ENCODE measurements around the gene GORASP1. TPM values are rescaled to one million over a fixed set of nuclear protein-coding genes. Genes with fewer than 3 reads are reported as not detected.

The GORASP1 gene
- total and polyA plus RNA-seq, 11 donors = 19.9 to 52.5 (median 42.3) TPM

DNA sequence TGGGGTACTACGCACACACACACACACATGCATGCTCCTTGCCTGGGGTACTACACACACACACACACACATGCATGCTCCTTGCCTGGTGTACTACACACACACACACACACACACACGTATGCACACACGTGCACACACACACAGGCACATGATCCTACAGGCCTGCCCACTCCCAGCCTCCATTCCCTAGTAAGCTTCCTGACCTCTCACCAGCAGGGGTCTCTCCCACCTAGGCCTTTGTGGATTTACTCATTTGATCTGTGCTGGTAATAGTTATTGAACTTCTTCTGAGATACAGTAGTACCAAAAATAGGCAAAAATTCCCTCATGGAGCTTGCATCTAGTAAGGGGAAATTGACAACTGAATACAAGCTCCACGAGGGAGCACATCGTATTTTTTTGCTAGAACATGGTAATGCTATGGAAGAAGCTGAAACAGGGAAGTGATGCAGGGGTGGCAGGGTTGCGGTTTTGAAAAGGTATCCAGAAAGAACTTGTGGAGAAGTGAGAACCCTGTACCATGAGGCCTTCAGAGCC lies 19.2 kb upstream of the GORASP1 start:
- Histone ChIP-seq H3K9me3 (no peaks in the 10 kb centered on the region), H3K36me3 (no peaks in the 10 kb centered on the region), H3K4me1 (peaks cover 0 to 17% (median 3%) of the 10 kb centered on the region in 12 donors), H3K4me3 (no peak overlapping the region), H3K27ac (no peak overlapping the region), H3K27me3 (no peaks in the 10 kb centered on the region)
- intact Hi-C loops (cut with DNase I) = loop anchor here in 8 of 10 donors (1.0 to 5.0 kb wide), 8 partner anchors 61 to 164 kb away; partner anchors contain the start of gene XIRP1 (in 1 of the 8)
- no peak for TF ChIP-seq POLR2A (IDR thresholded peaks at IDR 0.05)
- TF ChIP-seq, protein P1, sequence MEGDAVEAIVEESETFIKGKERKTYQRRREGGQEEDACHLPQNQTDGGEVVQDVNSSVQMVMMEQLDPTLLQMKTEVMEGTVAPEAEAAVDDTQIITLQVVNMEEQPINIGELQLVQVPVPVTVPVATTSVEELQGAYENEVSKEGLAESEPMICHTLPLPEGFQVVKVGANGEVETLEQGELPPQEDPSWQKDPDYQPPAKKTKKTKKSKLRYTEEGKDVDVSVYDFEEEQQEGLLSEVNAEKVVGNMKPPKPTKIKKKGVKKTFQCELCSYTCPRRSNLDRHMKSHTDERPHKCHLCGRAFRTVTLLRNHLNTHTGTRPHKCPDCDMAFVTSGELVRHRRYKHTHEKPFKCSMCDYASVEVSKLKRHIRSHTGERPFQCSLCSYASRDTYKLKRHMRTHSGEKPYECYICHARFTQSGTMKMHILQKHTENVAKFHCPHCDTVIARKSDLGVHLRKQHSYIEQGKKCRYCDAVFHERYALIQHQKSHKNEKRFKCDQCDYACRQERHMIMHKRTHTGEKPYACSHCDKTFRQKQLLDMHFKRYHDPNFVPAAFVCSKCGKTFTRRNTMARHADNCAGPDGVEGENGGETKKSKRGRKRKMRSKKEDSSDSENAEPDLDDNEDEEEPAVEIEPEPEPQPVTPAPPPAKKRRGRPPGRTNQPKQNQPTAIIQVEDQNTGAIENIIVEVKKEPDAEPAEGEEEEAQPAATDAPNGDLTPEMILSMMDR (IDR thresholded peaks at IDR 0.05) = peak; percentile 45 to 77 (median 62)
- 47 to 56% (median 52%) methylated on average over 6 of the region's 6 CpGs for WGBS, 4 donors
- ATAC-seq (peak; percentile 62 to 85 (median 79)), DNase-seq (peak in 2 of 5 donors; percentile 45 to 69)

DNA sequence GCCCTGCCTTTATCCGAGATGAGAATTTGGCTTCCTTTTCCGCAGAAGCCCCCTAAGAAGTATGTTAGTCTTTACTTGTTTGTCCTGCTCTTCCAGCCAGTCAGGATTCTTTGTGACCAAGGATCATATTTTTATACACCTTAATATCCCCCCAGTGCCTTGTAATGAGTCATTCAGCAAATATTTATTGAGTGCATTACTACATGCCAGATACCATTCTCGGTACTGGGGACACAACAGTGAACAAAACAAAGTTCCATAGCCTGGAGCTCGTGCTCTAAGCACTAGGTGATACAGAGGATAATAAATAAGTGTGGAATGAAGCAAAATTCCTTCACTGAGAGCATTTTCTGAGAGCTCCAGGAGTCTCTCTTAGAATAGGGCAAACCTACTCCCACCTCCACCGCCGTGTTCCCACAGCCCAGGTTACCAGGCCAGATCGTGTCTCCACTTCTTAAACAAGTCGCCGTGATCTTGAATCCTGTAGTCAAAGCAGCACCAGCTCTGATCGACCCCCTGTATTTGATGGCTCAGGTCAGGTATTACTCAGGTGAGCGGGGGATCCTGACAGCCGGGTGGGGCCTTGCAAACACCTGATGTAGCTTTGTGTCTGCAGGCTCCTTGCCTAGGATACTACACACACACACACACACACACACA lies 18.5 kb upstream of the GORASP1 start:
- intact Hi-C loops (cut with DNase I) = loop anchor here (1.0 to 5.0 kb wide), 9 partner anchors 61 to 165 kb away; partner anchors contain the start of gene XIRP1 (in 1 of the 10)
- DNase-seq (no peak), ATAC-seq (peak in 2 of 4 donors; percentile 19 to 40)
- peaks cover 0 to 2% (median 0%) of the 10 kb centered on the region in 9 donors for H3K36me3 ChIP-seq
- TF ChIP-seq, protein P1 (IDR thresholded peaks at IDR 0.05) = no peak
- H3K9me3 ChIP-seq = no peaks in the 10 kb centered on the region
- no peak overlapping the region for H3K4me3 ChIP-seq
- no peaks in the 10 kb centered on the region for H3K27me3 ChIP-seq
- H3K4me1 ChIP-seq = peaks cover 0 to 17% (median 3%) of the 10 kb centered on the region in 12 donors
- 65 to 72% (median 70%) methylated on average over 12 of the region's 12 CpGs for WGBS, 4 donors
- no peak overlapping the region for H3K27ac ChIP-seq

DNA sequence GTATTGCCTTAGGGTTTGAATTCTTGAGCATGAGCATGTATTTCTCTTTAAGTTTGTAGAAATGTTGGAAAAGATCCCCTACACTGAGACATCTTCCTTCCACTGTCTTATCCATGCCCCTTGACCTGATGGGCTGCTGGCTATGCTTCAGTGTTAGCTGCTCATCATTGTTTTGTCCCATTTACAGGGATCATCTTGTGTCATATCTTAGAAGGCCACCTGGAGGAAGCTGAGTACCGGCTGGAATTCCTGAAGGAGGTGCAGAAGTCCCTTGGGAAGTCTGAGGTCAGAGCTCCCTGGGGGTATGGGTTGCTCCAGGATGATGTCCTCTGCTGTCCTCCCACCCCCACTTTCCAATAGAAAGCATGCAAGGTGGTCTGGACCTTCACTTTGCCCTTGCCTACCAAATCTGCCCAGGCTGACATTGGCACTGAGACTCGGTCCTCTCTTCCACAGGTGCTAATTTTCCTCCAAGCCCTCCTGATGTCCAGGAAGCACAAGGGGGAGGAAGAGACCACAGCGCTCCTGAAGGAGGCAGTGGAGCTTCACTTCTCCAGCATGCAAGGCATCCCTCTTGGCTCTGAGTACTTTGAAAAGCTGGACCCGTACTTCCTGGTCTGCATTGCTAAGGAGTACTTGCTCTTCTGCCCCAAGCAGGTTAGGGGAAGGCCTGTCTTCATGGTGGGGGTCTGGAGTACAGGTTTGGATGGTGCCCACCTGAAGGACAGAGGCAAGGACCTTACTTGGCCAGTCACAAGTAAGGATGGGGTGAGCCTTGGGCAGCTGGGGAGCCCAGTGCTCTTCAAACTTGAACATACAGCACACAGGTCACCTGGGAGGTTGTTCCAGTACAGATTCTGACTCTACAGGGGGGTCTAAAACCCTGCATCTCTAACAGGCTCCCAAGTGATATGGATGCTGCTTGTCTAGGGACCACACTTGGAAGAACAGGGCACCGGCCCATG lies 17.7 kb upstream of the GORASP1 start:
- TF ChIP-seq, protein P1 (IDR thresholded peaks at IDR 0.05) = peak in 7 of 12 donors; percentile 11 to 42 (median 25)
- TF ChIP-seq POLR2A (IDR thresholded peaks at IDR 0.05) = no peak
- Histone ChIP-seq H3K9me3 (no peaks in the 10 kb centered on the region), H3K36me3 (peaks cover 0 to 9% (median 0%) of the 10 kb centered on the region in 9 donors), H3K4me1 (peaks cover 0 to 17% (median 3%) of the 10 kb centered on the region in 12 donors), H3K27me3 (no peaks in the 10 kb centered on the region), H3K27ac (no peak overlapping the region), H3K4me3 (no peak overlapping the region)
- peak in 1 of 5 donors; percentile 13 for DNase-seq
- intact Hi-C loops (cut with DNase I) = loop anchor here in 6 of 10 donors (1.0 to 5.0 kb wide), 7 partner anchors 62 to 164 kb away; partner anchors contain the start of gene XIRP1 (in 1 of the 6)
- ATAC-seq = peak in 3 of 4 donors; percentile 13 to 47 (median 44)
- 63 to 75% (median 71%) methylated on average over 4 to 5 of the region's 5 CpGs for WGBS, 4 donors
